ENCODE data around the gene SNRK.

GRCh38 chr3:43284171-43284570, 2.2 kb upstream of the SNRK start:
- TF ChIP-seq CTCF (IDR thresholded peaks at IDR 0.05) (no peak), ELF4 (CRISPR knock-in tag; IDR thresholded peaks at IDR 0.05; ENCODE audit: low read depth) (no peak), RELA (CRISPR knock-in tag; IDR thresholded peaks at IDR 0.05; ENCODE audit: borderline replicate concordance) (no peak), ZNF121 (CRISPR knock-in tag; IDR thresholded peaks at IDR 0.05) (no peak), MAX (CRISPR knock-in tag; IDR thresholded peaks at IDR 0.05) (no peak), CREB1 (CRISPR knock-in tag; IDR thresholded peaks at IDR 0.05) (no peak), ZNF512 (CRISPR knock-in tag; IDR thresholded peaks at IDR 0.05; ENCODE audit: borderline replicate concordance) (no peak), NR3C1 (CRISPR knock-in tag; conservative IDR thresholded peaks at IDR 0.05; ENCODE audit: low read depth) (no peak), NR1H2 (CRISPR knock-in tag; IDR thresholded peaks at IDR 0.05) (no peak)
- TF ChIP-seq, protein P1, sequence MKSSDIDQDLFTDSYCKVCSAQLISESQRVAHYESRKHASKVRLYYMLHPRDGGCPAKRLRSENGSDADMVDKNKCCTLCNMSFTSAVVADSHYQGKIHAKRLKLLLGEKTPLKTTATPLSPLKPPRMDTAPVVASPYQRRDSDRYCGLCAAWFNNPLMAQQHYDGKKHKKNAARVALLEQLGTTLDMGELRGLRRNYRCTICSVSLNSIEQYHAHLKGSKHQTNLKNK (CRISPR knock-in tag; IDR thresholded peaks at IDR 0.05): no peak

Measured in WTC11 (cell line).